Cardiac fibroblast (primary cell): ENCODE results near the gene COL11A2.

Experiments used
- DNase-seq, 2 donors: peaks; one replicate each; pipeline versions ENCODE4 v3.0.0 to v3.0.0-alpha.2; 2010; ENCODE audit warnings: low read depth in 2 of 2
- H3K4me3 ChIP-seq, 2 donors: replicated peaks in 1 of 2; 1 replicate in 1 of 2; 2 replicates in 1 of 2; pipeline ENCODE4 v1.5.1; 2011; ENCODE audit warnings: low read depth in 2 of 2, low read length in 2 of 2, mild to moderate bottlenecking in 2 of 2, moderate library complexity in 1 of 2
- TF ChIP-seq, protein P1 (sequence below): IDR thresholded peaks from one replicate; pipeline ENCODE4 v1.5.1; 2011; ENCODE audit warnings: low read depth, mild to moderate bottlenecking, low read length, inconsistent platforms

The COL11A2 gene

DNA sequence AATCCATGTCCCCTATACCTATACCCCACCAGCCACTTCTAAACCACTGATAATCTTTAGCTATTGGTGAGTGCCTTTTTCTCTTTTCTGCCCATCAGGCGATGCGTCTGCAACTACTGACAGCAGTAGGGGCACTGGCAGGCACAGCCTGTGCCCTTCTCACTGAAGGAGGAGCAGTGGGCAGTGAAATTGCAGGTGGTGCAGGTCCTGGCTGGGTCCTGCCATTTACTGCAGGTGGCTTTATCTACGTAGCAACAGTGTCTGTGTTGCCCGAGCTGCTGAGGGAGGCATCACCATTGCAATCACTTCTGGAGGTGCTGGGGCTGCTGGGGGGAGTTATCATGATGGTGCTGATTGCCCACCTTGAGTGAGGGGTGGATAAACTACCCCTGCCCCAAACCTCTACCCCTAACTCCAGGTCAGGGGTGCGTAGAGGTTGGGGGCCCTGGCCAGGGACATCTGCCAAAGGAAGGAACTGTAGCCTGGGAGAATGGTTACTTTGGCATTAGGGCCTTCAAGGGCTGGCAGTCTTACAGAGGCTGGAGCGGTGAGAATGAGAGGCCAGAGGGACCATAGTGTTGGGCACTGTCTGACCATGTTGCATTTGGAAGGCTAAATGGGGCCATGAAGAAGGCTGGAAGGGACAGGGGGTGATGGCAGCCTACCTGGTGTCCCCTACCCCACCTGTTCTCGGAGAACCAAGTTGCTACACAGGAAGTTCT, 11.3 kb upstream of the COL11A2 start:
- no peak for DNase-seq
- TF ChIP-seq, protein P1, sequence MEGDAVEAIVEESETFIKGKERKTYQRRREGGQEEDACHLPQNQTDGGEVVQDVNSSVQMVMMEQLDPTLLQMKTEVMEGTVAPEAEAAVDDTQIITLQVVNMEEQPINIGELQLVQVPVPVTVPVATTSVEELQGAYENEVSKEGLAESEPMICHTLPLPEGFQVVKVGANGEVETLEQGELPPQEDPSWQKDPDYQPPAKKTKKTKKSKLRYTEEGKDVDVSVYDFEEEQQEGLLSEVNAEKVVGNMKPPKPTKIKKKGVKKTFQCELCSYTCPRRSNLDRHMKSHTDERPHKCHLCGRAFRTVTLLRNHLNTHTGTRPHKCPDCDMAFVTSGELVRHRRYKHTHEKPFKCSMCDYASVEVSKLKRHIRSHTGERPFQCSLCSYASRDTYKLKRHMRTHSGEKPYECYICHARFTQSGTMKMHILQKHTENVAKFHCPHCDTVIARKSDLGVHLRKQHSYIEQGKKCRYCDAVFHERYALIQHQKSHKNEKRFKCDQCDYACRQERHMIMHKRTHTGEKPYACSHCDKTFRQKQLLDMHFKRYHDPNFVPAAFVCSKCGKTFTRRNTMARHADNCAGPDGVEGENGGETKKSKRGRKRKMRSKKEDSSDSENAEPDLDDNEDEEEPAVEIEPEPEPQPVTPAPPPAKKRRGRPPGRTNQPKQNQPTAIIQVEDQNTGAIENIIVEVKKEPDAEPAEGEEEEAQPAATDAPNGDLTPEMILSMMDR, result no peak
- no peak overlapping the region for H3K4me3 ChIP-seq

DNA sequence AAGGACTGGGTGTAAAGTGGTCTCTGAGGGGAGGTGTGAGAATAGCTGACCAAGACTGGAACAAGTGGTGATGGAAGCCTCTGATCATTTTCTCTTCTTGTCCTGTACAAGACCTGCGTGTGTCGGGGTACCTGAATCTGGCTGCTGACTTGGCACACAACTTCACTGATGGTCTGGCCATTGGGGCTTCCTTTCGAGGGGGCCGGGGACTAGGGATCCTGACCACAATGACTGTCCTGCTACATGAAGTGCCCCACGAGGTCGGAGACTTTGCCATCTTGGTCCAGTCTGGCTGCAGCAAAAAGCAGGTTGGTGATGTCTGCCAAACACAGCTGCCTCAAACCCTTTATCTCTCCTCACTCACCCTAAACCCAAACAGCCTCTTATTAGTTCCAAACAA, 10.5 kb upstream of the COL11A2 start:
- peak overlapping the region in 1 of 2 donors; percentile 94 for H3K4me3 ChIP-seq
- TF ChIP-seq, protein P1, result no peak
- no peak for DNase-seq

DNA sequence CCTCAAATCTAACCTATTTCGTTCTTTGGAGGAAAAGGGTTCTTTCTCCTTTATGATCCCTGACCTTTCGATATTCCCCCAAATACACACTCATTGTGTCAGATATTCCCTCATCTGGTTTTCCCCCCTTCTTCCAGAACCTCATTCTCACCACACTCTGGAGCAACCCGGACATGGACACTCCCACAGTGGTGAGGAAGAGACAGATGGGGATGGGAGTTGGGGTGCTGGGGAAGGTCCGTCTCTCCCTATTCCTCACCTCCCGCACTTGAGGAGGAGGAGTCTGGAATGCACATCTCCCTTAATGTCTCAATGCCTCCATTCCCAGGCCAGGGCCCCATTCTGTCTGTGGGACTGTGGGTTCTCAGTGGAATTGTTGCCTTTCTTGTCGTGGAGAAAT, 9.7 kb upstream of the COL11A2 start:
- TF ChIP-seq, protein P1, result no peak
- peak overlapping the region; percentile 83 to 94 for H3K4me3 ChIP-seq
- no peak for DNase-seq

DNA sequence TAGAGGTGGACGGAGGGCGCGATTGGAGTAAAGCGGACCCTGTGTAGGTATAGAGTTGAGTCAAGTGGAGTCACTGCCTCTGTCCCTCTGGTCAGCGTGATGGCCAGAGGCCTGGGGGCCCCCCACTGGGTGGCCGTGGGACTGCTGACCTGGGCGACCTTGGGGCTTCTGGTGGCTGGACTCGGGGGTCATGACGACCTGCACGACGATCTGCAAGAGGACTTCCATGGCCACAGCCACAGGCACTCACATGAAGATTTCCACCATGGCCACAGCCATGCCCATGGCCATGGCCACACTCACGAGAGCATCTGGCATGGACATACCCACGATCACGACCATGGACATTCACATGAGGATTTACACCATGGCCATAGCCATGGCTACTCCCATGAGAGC, 8.9 kb upstream of the COL11A2 start:
- TF ChIP-seq, protein P1, result peak; percentile 10

DNA sequence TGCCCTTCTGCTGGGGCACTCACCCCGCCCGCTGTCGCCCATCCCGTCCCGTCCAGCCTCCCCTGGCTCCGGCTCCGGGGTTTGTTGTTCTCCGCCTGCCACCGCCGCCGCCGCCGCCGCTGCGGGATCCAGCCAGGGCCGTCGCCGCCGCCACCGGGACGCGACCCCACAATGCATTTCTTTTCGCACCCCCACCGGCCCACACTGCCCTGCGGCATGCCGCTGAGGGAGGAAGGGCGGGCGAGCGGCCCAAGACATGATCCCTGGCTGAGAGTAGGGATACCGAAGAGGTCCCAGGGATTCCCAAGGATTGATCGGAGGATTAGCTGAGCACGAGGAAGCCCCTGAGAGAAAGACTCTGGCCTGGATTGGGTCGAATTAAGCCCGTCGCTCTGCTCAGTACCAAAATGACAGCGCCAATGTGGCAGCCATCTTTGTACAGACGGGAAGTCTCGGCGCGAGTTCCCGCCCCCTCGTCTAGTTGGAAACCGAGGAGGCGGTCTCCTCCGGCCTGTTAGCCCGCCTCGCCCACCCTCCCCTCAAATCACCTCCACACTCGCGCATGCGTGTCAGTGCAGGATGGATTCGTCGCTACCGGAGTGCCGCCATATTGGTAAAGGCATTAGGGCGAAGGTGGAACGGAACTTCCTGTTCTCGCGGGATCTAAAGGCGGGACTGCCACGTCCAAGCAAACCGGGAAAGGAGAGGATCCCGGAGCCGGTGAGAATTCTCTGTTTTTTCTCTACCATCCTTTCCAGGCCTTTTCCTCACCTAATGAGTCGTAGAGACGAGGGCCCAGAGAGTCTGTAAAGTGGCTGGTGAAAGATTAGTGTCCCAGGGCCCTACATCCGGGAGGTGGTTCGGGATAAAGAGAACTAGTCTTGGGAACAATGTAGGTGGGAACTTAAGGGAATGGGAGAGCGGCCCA, 8.2 kb upstream of the COL11A2 start, which contains the start of the genes RXRB and SLC39A7:
Gene RXRB (minus strand): TSS at position 447 of the 928 bp plus-strand sequence. CDS start 189 bp downstream, at position 258.
Gene SLC39A7 (plus strand): TSS at position 649 of the 928 bp plus-strand sequence. CDS start 379 bp downstream, outside the sequence.
- DNase-seq, result peak; percentile 100
- TF ChIP-seq, protein P1, result no peak
- peak within 1 kb of the TSS; percentile 83 to 94 for H3K4me3 ChIP-seq

More for the DNA sequence above, 8.9 kb upstream of the COL11A2 start:
- H3K4me3 ChIP-seq, result peak overlapping the region; percentile 83 to 94
- no peak for DNase-seq

DNA sequence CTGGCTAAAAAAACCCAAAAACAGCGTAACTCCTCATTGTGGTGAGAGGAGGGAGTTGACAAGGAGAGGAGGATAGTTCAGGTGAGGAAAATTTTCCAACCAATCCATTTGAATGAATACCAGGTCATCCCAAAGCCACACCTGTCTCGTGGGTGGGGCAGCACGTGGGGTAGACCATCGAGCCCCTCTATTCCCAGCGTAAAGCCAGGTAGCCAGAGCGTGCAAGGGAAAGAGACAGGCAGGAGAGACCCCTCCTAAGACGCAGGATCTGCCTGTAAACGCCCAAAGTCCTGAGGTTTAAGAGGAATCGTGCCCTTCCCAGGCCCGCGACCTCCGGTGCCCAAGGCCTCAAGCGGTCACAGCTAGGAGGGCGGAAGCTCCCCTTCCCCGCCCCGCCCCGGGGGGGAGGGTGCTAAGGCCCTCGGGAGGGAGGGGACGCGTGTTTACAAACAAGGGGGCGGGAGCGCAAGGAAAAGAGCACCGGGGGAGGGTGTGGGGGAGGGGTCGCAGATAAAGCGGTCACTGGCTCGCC, 7.5 kb upstream of the COL11A2 start:
- peak overlapping the region; percentile 83 to 94 for H3K4me3 ChIP-seq
- TF ChIP-seq, protein P1, result no peak
- peak; percentile 62 to 76 for DNase-seq
